Esophagus mucosa (tissue), 1 donor: ENCODE results near the gene SCGB1D1. TPM values are rescaled to one million over a fixed set of nuclear protein-coding genes. Genes with fewer than 3 reads are reported as not detected.

Source experiments
- ATAC-seq: fragments of 200-7000 bp; cut with Tn5 transposase; one replicate; pipeline ENCODE4 v1.9.1; 2020
- total RNA-seq: library from RNA; stranded (reverse); gene quantifications from one replicate; pipeline ENCODE4 v1.2.4, GENCODE V29; 2023
- donor health status: DM: yes; HTN: yes; CAD: no.

Gene SCGB1D1
- total RNA-seq, 1 donor from 2014 or later: not detected

DNA sequence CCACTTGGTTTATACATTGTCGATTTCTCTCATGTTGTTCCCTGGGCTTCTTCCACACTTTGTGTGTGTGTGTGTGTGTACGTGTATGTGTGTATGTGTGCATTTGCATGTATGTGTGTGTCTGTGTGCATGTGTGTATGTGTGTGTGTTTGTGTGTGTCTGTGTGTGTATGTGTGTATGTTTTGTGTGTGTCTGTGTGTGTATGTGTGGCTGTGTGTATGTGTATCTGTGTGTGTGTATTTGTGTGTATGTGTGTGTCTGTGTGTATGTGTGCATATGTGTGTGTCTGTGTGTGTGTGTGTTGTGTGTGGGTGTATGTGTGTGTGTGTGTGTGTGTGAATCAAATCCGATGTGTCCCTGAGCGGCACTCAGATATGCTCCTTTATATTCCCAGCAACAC lies 47.5 kb downstream of the SCGB1D1 start:
- no peak for ATAC-seq

DNA sequence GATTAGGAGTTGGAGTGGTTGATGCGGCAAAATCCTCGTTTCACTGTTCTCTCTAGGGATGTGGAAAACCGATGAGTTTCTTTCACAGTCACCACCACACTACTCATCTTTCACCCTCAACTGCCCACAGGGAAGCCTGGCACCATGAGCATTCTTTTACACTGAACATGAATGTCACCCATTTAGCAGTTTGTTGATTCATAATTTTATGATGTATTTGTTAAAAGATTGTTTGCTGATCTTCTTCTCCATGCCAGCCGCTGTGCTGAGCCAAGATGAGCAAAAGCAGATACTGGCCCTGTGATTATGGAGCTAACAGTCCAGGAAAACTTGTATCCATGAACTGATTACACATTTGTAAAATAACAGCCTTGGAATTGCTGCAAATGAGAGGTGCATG lies 48.1 kb downstream of the SCGB1D1 start:
- no peak for ATAC-seq

DNA sequence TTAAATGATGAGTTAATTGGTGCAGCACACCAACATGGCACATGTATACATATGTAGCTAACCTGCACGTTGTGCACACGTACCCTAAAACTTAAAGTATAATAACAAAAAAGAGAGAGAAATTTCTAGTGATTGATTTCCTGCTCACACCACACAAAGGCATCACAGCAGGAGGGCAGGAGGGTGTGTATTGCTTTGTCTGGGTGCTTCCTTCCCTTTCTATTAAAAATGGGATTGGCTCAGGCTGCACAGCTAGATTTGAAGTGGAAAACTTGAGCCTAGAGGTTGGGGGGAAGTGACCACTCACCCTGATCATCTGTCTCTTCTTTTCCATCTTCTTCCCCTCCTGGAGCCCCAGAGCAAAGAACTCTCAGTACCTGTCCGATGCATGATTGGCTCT lies 51.1 kb downstream of the SCGB1D1 start:
- ATAC-seq: no peak

DNA sequence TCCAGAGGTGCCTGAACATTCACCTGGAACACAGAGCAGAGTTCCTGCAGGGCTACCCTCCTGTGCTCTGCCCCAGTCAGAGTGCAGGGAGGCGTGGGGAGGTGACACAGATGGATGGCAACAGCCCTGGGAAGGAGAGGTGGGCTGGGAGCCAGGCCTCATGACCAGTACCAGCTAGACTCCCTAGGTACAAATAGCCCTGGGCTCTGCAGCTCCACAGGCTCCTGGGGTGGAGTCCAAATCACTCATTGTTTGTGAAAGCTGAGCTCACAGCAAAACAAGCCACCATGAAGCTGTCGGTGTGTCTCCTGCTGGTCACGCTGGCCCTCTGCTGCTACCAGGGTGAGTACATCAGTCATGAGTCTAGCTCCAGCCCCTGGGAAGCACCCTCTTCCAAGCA lies 52.0 kb downstream of the SCGB1D1 start, which contains the start of gene SCGB1D2:
TSS of gene SCGB1D2 (plus strand) at position 219 of the 400 bp plus-strand sequence. CDS start at position 288, 69 bp downstream.
- peak; percentile 83 for ATAC-seq

Other genes with a start within 250 kb of the SCGB1D1 start
- 0.44 TPM for gene BEST1, start 239.9 kb upstream of the SCGB1D1 start, total RNA-seq
- 911 TPM for gene FTH1, start 222.6 kb upstream of the SCGB1D1 start, total RNA-seq
- gene INCENP, start 66.2 kb upstream of the SCGB1D1 start, total RNA-seq: 52.8 TPM
- not detected for gene SCGB2A1, start 18.5 kb downstream of the SCGB1D1 start, total RNA-seq
- 0.56 TPM for gene SCGB1D2, start 52.0 kb downstream of the SCGB1D1 start, total RNA-seq
- not detected for gene SCGB2A2, start 79.9 kb downstream of the SCGB1D1 start, total RNA-seq
- gene SCGB1D4, start 108.9 kb downstream of the SCGB1D1 start, total RNA-seq: not detected
- gene ASRGL1, start 147.2 kb downstream of the SCGB1D1 start, total RNA-seq: 1.2 TPM
- 0.48 TPM for gene SCGB1A1, start 228.8 kb downstream of the SCGB1D1 start, total RNA-seq